Dermis microvascular lymphatic vessel endothelial cell (primary cell): ENCODE results near the gene KRTAP4-9. TPM values are rescaled to one million over a fixed set of nuclear protein-coding genes. Genes with fewer than 3 reads are reported as not detected.
"Not testable (repeated sequence)": the region's sequence is repeated elsewhere in the genome, so short reads cannot be mapped to it uniquely, and the experiment has no call there.

Source experiments
- DNase-seq, 2 donors: peaks; one replicate each; pipeline versions ENCODE4 v3.0.0 to v3.0.0-alpha.2; 2010; ENCODE audit warnings: low read depth in 2 of 2
- total RNA-seq: library from RNA; depleted of rRNA; stranded (reverse); fragments of >200 nt; gene quantifications from 2 replicates; pipeline ENCODE4 v1.2.1, GENCODE V29; 2014

The KRTAP4-9 gene
- not detected in 2 replicates for total RNA-seq

DNA sequence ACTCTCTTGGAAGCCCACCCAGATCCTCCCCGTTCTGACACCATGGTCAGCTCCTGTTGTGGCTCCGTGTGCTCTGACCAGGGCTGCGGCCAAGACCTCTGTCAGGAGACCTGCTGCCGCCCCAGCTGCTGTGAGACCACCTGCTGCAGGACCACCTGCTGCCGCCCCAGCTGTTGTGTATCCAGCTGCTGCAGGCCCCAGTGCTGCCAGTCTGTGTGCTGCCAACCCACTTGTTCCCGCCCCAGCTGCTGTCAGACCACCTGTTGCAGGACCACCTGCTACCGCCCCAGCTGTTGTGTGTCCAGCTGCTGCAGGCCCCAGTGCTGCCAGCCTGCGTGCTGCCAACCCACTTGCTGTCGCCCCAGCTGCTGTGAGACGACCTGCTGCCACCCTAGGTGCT lies at the start of gene KRTAP4-9:
Gene KRTAP4-9 (plus strand): TSS at position 43 of the 400 bp plus-strand sequence. CDS start 0 bp downstream, at position 43.
- not testable (repeated sequence) for DNase-seq

DNA sequence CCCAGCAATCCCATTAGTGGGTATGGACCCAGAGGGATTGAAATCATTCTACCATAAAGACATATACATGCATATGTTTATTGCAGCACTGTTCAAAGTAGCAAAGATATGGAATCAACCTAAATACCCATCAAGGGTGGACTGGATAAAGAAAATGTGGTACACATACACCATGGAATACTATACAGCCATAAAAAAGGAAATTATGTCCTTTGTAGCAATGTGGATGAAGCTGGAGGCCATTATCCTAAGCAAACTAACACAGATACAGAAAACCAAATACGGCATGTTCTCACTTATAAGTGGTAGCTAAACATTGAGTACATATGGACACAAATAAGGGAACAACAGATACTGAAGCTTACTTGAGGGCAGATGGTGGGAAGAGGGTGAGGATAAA lies 47.6 kb upstream of the KRTAP4-9 start:
- no peak for DNase-seq

DNA sequence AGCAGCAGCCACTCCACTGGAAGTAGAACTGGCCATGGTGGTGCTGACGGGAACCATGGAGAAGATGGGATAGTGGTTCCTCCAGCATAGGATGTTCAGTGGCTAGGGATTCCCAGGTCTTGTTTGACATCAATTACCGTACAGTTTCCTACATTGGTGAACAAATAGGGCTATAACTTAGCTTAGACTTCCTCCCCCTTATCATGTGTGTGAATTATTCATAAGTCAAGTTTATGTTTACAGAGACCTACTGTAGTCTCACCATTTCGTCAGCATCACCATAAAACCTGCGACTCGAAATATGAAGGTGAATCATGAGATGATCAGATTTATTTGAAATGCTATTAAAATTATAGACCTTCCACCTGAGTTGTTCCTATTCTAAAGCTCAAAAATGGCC lies 46.4 kb upstream of the KRTAP4-9 start:
- DNase-seq, result no peak

DNA sequence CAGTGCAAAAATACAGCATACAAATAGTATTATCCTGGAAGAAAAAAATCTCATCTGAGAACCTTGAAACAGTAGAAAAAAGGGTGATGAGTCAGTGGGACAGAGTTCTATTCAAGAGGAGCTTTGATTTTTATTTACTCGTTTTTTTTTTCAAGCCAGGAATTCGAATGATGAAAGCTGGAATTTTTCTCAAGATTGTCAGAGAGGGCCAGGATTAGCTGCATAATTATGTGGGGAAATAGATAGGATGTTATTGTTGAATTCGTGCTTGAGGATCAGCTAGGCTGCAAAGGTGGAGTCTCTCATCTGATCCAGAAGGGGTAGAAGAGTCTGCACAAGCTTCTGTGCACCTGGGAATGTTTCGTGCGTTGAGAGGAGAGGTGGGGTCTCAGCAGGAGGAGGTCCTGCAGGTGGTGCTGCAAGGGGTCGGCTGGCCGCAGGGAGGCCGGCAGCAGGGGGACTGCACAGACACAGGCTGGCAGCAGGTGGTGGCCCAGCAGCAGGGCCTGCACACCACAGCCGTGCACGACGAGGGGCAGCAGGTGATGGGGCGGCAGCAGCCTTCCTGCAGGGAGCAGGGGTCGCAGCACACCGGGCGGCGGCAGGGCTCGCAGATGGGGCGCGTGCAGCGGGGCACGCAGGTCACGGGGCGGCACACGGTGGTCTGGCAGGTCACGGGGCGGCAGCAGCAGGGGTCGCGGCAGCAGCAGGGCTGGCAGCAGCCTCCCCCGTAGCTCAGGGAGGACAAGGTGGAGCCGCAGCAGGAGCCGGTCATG lies 45.7 kb upstream of the KRTAP4-9 start:
- DNase-seq, result not testable (repeated sequence)

DNA sequence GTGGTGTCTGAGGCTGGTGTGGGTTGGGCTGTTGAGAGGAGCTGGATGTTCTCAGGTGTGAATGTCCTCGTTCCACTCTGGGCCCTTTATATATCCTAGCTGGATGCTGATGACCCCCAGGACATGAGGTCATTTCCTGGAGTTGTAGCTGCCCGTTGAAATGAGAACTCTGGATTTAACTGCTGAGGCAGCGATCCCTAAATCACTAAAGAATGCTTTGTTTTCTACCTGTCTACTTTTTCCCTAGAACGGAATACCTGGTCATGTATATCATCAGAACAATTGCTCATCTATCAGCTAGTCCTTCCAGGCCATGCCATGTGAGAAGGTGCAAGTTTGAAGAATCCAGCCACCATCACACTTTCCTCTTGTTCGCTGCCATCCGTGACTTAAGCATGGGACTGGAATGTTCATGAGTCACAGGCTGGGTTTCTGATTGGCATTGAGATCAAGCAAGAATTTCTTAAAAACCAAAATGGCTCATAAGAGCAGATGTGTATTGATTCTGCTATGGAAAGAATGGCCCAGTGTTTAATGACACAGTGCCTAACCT lies 45.1 kb upstream of the KRTAP4-9 start, which contains the start of gene KRTAP2-3:
Gene KRTAP2-3 (minus strand): TSS at position 63 of the 553 bp plus-strand sequence. CDS start 64 bp downstream, outside the sequence.
- DNase-seq, result peak in 1 of 2 donors; percentile 2

DNA sequence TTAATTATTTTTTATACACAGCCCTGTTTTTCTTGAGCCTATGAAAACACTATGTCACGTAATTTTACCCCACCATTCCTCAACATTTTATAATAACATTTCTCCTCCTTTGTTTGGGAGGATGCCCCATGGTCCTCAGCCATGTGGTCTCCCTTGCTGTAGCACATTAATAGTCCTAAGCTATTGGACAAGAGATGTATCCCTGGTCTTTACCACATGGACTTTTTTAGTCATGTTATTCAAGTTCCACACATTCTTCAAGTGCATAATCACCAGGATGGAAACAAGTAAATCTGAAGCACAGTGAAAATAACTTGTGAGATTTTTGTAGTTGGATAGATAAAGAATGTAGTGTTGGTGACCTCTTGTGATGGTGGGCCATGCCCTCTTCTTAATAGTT lies 43.2 kb upstream of the KRTAP4-9 start:
- DNase-seq, result no peak

DNA sequence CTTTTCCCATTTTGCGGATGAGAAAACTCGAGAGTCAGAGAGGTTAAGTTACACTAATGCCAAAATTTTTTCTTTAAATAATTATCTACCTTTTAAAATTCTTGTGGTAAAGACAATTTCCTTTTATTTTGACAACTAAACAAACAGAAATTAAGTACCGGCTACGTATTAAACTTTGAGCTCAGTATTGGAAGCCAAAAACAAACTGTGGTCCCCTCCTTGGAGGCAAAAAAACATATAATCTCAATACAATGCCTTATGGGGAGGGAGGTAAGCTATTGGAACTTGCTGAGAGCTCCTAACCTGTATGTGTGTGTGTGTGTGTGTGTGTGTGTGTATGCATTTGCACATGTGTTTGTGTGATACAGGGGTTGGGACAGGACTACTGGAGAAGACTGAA lies 41.7 kb upstream of the KRTAP4-9 start:
- DNase-seq, result no peak

DNA sequence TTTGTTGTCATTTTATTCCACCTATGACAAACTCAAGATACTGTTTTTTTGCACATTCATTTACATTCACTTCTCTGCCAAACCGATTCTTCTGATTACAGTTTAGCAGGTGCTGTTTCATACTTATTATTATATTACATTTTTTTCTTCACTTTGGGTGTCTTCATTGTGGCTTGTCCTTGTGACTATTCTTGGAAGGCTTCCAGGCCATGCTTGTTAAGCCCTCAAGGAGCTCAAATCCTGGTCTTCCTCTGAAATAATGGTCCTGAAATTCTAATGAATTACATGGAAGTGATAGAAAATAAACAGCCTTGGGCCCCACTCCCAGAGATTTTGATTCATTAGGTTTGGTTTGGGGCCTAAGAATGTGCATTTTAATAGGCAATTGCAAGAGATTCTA lies 40.9 kb upstream of the KRTAP4-9 start:
- DNase-seq, result no peak

DNA sequence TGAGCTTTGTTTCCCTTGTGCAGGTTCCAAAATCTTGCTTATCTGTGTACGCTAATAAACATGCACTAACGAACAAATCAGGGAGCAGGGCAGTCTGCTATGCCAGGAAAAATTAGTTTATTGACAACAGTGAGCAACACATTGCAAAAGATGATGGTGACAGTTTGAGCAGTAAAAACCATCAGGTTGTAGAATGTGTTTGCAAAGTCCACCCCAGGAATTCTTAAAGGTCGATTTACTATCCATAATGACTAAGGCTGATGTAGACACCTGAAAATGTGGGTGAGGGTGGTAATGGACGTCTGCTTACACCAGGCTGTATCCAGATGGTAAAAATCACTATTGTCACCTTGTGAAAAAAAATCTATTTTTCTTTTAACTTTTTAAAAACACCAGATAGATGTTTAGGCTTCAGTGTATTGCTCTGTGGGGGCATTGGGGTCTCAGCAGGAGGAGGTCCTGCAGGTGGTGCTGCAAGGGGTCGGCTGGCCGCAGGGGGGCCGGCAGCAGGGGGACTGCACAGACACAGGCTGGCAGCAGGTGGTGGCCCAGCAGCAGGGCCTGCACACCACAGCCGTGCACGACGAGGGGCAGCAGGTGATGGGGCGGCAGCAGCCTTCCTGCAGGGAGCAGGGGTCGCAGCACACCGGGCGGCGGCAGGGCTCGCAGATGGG lies 40.0 kb upstream of the KRTAP4-9 start:
- DNase-seq, result not testable (repeated sequence)

DNA sequence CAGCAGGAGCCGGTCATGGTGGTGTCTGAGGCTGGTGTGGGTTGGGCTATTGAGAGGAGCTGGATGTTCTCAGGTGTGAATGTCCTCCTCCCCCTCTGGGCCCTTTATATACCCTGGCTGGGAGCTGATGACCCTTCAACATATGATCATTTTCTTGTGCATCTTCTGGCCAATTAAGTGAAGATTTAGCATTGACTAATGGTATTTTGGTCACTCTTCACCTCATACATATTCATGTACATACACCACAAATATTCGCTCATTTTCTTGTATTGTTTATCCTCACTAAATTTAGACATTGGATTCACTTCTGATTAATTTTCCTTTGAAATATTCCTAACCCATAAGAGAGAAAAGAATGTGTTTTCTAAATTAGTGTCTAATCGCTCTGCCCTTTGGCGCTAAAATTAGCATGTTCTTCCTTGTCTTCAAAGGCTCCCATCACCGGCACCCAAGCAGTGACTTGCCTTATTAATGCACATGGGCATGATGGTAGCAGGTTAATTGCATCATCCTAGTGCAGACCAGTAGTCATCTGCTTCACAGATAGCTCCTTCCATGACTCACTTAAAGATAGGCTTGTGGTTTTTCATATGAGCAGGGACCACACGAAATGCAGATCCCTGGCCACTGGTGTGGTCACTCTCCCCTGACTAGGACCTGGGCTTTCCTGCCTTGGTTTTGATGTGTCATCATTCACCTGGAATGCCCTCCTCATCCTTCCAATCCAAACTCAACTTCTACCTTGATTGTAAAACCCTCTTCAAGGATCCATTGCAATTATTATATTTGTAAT lies 39.2 kb upstream of the KRTAP4-9 start, which contains the start of gene KRTAP2-4:
Gene KRTAP2-4 (minus strand): TSS at position 51 of the 796 bp plus-strand sequence. CDS start 34 bp downstream, at position 17.
- no peak for DNase-seq

DNA sequence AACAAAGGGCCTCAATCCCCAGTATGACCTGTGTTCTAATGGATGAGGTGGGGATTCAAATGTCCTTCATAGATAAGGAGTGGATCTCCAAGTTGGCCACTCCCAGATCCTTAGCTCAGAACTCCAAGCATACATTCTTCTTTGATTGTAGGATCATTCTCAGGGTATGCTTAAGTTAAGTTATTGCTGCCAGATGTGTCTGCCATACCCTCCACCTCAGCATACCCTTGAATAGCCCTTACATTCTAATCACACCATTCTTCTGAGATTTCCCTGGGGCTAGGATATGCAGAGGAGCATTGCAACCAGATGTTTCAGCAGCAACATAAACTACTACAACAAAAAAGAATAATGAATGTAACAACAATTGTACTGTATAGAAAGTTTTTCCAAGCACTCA lies 37.9 kb upstream of the KRTAP4-9 start:
- DNase-seq, result no peak

DNA sequence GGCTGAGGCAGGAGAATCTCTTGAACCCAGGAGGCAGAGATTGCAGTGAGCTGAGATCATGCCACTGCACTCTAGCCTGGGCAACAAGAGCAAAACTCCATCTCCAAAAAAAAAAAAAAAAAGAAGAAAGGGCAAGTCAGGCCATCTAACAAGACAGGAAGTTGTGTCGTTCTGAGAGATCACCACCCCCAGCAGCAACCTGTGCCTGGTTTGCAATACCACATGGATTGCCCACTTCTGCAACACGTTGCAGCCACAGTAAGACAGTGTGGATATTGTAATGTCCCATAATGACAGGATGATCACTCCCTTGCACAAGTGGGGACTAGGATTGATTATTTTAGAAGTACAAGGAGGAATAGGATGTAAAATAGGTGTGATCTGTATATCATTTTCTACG lies 36.2 kb upstream of the KRTAP4-9 start:
- DNase-seq, result no peak

DNA sequence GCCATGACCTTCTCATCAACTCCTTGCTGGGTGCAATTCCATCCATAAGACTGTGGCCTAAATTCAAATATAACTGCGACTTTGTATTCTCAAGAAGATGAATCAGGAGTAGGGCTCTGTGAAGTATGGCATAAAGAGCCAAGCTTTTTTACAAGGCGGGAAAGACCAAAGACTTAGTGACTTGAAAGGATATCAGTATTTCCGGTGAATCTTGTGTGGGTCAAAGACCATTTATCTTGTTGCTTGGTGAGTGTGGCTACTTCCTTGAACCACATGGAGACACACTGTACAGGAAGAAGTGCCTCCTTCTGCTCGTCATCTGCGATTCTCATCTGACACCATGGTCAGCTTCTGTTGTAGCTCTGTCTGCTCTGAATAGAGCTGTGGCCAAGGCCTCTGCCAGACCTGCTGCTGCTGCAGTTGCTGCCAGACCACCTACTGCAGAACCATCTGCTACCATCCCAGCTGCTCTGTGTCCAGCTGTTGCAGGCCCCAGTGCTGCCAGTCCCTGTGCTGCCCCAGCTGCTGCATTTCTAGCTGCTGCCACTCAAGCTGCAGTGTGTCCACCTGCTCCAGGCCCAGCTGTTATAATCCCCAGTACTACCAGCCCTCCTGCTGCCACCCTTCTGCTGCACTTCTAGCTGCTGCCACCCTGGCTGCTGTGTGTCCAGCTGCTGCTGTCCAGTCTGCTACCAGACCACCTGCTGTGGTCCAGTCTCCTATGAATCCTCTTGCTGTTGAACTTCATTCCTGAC lies 33.4 kb upstream of the KRTAP4-9 start:
- DNase-seq, result no peak

DNA sequence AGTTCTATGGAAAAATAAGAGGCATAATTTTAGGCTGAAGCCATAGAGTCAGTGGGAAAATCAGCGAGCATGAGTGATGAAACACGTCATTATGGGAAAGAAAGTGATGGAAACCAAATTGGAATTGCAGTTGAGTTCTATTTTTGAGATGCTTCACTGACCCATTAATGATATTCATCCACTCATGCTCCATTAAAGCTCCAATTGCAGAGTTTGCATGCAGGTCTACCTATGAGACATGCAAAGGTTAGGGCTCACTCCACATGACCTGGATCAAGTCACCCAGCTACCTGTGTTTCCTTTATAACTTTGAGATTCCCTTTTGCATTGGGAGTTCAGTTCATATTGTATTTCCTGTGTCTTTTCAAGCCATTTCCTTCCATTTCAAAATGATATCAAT lies 31.5 kb upstream of the KRTAP4-9 start:
- no peak for DNase-seq

DNA sequence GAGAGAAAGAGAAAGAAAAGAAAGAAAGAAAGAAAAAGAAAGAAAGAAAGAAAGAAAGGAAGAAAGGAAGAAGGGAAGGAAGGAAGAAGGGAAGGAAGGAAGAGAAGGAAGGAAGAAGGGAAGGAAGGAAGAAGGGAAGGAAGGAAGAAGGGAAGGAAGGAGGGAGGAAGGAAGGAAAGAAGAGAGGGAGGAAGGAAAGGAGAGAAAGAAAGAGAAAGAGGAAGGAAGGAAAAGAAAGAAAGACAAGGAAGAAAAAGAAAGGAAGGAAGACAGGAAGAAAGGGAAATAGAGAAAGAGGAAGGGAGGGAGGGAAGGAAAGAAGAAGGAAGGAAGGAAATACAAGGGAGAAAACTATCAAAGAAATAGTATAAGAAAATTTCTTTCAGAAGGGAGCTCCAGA lies 28.4 kb upstream of the KRTAP4-9 start:
- no peak for DNase-seq

DNA sequence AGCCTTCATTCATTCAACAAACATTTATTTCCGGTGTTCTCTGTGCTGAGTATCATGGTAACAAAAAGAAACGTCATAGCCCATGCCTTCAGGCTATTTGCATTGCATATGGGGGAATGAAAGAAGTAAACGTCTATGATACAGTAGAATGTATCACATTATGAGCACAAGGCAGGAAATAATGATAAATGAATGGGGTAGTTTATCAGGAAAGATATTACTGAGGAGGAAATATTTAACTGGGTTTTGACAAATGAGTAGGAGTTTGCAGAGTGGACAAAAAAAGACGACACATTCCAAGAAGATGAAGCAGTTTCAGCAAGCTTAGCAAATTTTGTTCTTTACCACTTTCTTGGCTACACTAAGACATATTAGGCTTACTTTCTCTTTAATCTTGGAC lies 22.6 kb upstream of the KRTAP4-9 start:
- DNase-seq, result no peak

DNA sequence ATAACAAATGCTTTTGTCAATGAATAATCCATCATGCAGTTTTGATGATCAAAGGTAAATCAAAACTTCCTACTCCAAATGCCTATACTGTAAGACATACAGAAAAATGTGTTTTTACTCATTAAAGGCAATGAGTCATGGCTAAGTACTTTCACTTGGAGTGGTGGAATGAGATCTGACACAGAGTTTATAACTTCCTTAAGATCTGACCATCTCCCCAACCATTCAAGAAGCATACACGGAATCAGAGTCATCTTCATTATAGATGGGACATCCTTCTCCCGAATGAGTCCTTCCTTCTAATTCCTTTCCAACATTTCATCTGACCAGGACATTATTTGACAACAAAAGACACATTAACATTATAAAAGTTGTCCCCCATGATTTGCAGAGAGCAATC lies 21.8 kb upstream of the KRTAP4-9 start:
- DNase-seq, result not testable (repeated sequence)

DNA sequence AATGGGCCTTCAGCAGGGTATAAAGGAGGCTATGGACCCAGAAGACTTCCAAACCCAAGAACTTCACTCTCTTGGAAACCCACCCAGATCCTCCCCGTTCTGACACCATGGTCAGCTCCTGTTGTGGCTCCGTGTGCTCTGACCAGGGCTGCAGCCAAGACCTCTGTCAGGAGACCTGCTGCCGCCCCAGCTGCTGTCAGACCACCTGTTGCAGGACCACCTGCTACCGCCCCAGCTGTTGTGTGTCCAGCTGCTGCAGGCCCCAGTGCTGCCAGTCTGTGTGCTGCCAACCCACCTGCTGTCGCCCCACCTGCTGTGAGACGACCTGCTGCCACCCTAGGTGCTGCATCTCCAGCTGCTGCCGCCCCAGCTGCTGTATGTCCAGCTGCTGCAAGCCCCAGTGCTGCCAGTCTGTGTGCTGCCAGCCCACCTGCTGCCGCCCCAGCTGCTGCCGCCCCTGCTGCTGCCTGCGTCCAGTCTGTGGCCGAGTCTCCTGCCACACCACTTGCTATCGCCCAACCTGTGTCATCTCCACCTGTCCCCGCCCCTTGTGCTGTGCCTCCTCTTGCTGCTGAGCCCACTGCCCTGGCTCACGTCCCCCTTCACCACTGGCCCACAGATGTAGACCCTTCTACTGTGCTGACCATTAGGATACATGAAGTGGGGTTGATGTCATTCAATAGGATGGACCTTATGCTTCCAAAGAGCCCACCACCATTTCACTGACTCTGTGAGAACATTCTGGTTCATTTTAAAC lies 20.9 kb upstream of the KRTAP4-9 start, which contains the start of gene KRTAP4-7:
Gene KRTAP4-7 (plus strand): TSS at position 51 of the 757 bp plus-strand sequence. CDS start 57 bp downstream, at position 108.
- not testable (repeated sequence) for DNase-seq

DNA sequence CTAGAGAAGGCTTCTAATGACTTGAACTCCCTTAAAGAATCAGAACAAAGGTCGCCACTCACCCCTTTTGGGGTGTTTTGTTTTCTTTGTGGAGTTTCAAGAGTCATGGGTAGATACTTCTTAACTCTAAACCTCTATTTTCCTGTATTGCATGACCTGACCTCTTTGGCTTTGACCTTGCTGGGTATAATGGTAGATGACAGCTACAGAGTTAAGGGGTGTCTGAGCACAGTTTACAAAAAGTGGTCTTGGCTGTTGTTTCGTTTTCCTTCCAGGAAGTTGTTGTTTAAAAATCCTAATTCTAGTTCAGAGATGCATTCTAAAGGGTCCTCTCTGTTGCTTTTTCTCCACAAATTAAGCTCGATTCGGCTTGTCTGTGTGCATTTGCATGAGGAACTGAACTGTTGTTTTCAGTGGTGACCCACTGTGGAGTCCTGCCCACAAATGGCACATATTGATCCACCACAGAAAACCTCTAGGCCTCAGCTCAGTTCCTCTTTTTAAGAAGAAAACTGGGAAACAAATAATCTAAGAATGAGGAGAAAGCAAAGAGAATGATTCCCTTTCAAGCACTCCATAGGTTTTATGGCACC lies 16.3 kb upstream of the KRTAP4-9 start:
- not testable (repeated sequence) for DNase-seq

DNA sequence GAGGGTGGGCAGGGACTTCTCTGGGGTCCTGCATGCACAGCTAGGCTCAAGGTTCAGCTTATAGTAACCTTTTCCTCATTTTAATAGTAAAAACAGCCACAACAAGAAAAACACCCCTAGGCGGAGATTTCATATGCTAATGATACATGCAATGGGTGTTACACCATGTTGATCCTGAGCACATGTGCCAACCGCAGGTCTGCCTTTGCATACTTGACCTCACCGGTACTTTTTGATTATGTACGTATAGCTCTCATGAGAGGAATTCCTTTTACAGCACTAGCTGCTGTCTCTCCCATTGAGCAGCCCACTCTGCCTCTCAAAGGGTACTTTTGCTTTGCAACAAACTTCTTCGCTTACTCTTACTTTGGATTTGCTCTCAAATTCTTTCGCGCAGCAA lies 9.1 kb upstream of the KRTAP4-9 start:
- no peak for DNase-seq
